ENCODE measurements around the gene JMJD8. TPM values are rescaled to one million over a fixed set of nuclear protein-coding genes. Genes with fewer than 3 reads are reported as not detected.

The JMJD8 gene
- total and polyA plus RNA-seq, 5 donors: 49.7 to 55.7 (median 53.7) TPM

GRCh38 chr16:720990-721764 is 37.0 kb upstream of the JMJD8 start, which contains the start of gene ANTKMT:
TSS of gene ANTKMT (plus strand) at chr16:721146. CDS start at chr16:721275, 129 bp downstream.
- Histone ChIP-seq H3K27ac (ENCODE audit: low read length) (peak within 1 kb of the TSS; percentile 73), H3K27me3 (ENCODE audit: control insufficient read depth, insufficient read depth) (no peaks in the 10 kb centered on the region), H3K4me1 (ENCODE audit: control insufficient read depth, insufficient read depth, low read length) (peaks cover 5% of the 10 kb centered on the region), H3K4me3 (ENCODE audit: low read length) (peak within 1 kb of the TSS; percentile 57), H3K9me3 (ENCODE audit: control insufficient read depth, low read length) (no peaks in the 10 kb centered on the region)
- DNase-seq (peak; percentile 81 to 92 (median 92)), ATAC-seq (peak; percentile 81 to 82)
- 5% methylated on average over 106 of the region's 106 CpGs for WGBS
- intact Hi-C loops (cut with DNase I): no loop called here

DNA sequence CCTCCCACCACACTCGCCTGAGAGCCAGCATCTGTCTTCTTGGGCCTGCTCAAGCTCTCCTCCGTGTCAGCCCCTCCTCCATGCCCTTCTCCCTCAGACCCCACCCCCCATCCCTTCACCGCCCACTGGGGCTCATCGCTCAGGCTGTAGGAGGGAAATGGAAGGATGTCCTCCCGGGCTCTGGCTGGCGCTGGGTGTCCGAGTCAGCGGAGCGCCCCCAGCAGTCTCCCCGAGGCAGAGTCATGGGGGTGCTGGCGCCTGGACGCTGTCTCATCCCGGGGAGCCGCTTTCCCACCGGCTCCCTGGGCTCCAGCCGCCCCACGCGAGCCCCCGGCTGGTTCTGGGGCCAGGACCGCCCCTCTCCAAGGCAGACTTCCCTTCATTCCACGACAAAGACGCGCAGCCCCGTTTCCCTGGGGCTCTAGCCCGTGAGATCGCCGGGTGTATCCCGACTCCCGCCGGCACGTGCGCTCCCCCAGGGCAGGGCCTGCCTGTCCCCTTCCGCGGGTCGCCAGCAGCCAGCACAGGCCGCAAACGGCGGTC is 36.4 kb upstream of the JMJD8 start:
- H3K4me1 ChIP-seq (ENCODE audit: control insufficient read depth, insufficient read depth, low read length): peaks cover 5% of the 10 kb centered on the region
- ATAC-seq (peak; percentile 47 to 61), DNase-seq (peak in 1 of 3 donors; percentile 53)

GRCh38 chr16:719815-720446 is 35.8 kb upstream of the JMJD8 start:
- 11% methylated on average over 16 of the region's 16 CpGs for WGBS
- Histone ChIP-seq H3K9me3 (ENCODE audit: control insufficient read depth, low read length) (no peaks in the 10 kb centered on the region), H3K27ac (ENCODE audit: low read length) (peak overlapping the region; percentile 68), H3K4me1 (ENCODE audit: control insufficient read depth, insufficient read depth, low read length) (peaks cover 5% of the 10 kb centered on the region), H3K4me3 (ENCODE audit: low read length) (peak overlapping the region; percentile 57), H3K27me3 (ENCODE audit: control insufficient read depth, insufficient read depth) (no peaks in the 10 kb centered on the region)
- DNase-seq (no peak), ATAC-seq (no peak)
- intact Hi-C loops (cut with DNase I): loop anchor here in 2 of 4 donors (10.0 kb wide), 2 partner anchors 65 to 335 kb away; partner anchors contain the start of genes CHTF18 (in 1 of the 2) and RPUSD1 (in 1 of the 2)

More for the DNA sequence above, 36.4 kb upstream of the JMJD8 start:
- intact Hi-C loops (cut with DNase I): no loop called here
- Histone ChIP-seq H3K9me3 (ENCODE audit: control insufficient read depth, low read length) (no peaks in the 10 kb centered on the region), H3K4me3 (ENCODE audit: low read length) (peak overlapping the region; percentile 57), H3K27me3 (ENCODE audit: control insufficient read depth, insufficient read depth) (no peaks in the 10 kb centered on the region), H3K27ac (ENCODE audit: low read length) (peak overlapping the region; percentile 68)
- under 1% methylated on average over 38 of the region's 38 CpGs for WGBS

DNA sequence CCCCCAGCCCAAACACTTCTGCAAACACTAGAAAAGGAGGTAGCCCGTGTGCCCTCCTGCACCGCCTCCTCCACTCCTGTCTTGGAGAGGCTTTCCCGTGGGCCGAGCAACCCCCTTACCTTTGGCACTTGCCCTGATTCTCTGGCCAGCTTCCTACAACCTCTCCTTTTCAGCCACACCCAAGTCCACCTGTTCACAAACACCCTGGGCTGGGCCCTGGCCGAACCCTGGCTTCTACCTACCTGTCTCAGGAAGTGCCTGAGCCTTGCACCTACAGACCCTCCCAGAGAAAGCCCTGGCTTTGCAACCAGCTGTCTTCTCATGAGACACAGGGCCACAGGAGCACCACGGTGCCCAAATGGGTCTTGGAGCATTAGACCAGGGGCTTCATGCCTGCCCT is 34.8 kb upstream of the JMJD8 start:
- Histone ChIP-seq H3K9me3 (ENCODE audit: control insufficient read depth, low read length) (no peaks in the 10 kb centered on the region), H3K27me3 (ENCODE audit: control insufficient read depth, insufficient read depth) (no peaks in the 10 kb centered on the region), H3K4me3 (ENCODE audit: low read length) (no peak overlapping the region), H3K4me1 (ENCODE audit: control insufficient read depth, insufficient read depth, low read length) (peaks cover 5% of the 10 kb centered on the region), H3K27ac (ENCODE audit: low read length) (no peak overlapping the region)
- WGBS: 82% methylated on average over 6 of the region's 6 CpGs
- intact Hi-C loops (cut with DNase I): loop anchor here in 2 of 4 donors (10.0 kb wide), 2 partner anchors 66 to 336 kb away; partner anchors contain the start of genes CHTF18 (in 1 of the 2) and RPUSD1 (in 1 of the 2)
- no peak for DNase-seq
- ATAC-seq: no peak

- DNase-seq (no peak), ATAC-seq (no peak)
- Histone ChIP-seq H3K4me3 (ENCODE audit: low read length) (no peak overlapping the region), H3K27me3 (ENCODE audit: control insufficient read depth, insufficient read depth) (no peaks in the 10 kb centered on the region), H3K9me3 (ENCODE audit: control insufficient read depth, low read length) (no peaks in the 10 kb centered on the region), H3K27ac (ENCODE audit: low read length) (no peak overlapping the region), H3K4me1 (ENCODE audit: control insufficient read depth, insufficient read depth, low read length) (peaks cover 5% of the 10 kb centered on the region)
- WGBS: 91% methylated on average over 9 of the region's 9 CpGs
- intact Hi-C loops (cut with DNase I): loop anchor here in 2 of 4 donors (10.0 kb wide), 2 partner anchors 66 to 336 kb away; partner anchors contain the start of genes CHTF18 (in 1 of the 2) and RPUSD1 (in 1 of the 2)
Observed at GRCh38 chr16:718389-718788, 34.3 kb upstream of the JMJD8 start.

DNA sequence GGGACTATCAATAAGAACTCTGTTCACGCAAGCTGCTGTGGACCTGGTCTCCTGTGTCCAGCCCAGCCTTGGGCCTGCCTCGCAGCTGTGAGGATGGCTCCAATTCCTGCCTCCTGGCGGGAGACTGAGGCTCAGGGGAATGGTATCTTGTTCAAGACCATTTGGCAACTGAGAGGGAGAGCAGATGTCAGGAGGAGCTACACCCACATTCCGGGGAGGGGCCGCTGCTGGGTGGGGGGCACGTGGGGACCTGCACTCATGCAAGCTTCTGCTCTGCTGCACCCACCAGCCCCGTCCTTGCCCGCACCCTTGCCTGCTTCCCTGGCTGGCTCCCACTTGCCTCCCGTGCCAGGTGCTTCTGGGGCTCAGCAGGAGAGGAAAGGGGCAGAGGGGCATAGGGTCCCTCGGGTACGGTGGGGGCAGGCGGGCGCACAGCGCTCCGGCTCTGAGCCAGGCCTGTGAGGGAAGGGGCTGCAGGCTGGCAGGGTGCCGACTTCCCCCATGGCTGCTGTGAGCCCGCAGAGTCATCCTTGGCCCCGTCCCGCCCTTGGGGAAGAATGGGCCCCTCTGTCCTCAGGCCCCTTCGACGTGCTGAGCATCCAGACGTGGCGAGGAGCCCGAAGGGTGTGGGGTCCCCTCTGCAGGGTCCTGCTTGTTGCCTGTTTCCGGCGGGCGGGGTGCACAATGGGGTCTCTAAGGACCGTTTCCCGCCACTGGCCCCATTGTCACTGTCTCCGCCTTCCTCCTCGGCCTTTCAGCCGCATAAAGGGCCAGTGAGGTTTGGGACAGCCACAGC is 33.5 kb upstream of the JMJD8 start:
- DNase-seq: no peak
- 81% methylated on average over 32 of the region's 32 CpGs for WGBS
- Histone ChIP-seq H3K9me3 (ENCODE audit: control insufficient read depth, low read length) (no peaks in the 10 kb centered on the region), H3K4me3 (ENCODE audit: low read length) (no peak overlapping the region), H3K4me1 (ENCODE audit: control insufficient read depth, insufficient read depth, low read length) (peaks cover 5% of the 10 kb centered on the region), H3K27me3 (ENCODE audit: control insufficient read depth, insufficient read depth) (no peaks in the 10 kb centered on the region), H3K27ac (ENCODE audit: low read length) (no peak overlapping the region)
- intact Hi-C loops (cut with DNase I): loop anchor here in 2 of 4 donors (10.0 kb wide), 2 partner anchors 67 to 337 kb away; partner anchors contain the start of genes CHTF18 (in 1 of the 2) and RPUSD1 (in 1 of the 2)
- ATAC-seq: no peak

DNA sequence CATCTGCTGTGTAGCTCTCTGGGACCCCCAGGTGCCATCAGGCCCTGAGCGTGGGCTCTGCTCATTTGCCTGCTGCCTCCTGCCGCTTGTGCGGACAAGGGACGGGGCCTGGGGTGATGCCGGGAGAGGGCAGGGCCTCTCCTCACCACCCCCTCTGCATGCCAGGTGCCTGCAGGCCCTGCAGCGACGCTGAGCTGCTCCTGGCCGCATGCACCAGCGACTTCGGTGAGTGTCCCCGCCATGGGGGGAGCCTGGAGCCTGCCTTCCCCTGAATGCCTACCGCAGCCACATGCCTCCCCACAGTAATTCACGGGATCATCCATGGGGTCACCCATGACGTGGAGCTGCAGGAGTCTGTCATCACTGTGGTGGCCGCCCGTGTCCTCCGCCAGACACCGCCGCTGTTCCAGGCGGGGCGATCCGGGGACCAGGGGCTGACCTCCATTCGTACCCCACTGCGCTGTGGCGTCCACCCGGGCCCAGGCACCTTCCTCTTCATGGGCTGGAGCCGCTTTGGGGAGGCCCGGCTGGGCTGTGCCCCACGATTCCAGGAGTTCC is 32.7 kb upstream of the JMJD8 start:
- intact Hi-C loops (cut with DNase I): loop anchor here in 2 of 4 donors (10.0 kb wide), 2 partner anchors 68 to 338 kb away; partner anchors contain the start of genes CHTF18 (in 1 of the 2) and RPUSD1 (in 1 of the 2)
- Histone ChIP-seq H3K9me3 (ENCODE audit: control insufficient read depth, low read length) (no peaks in the 10 kb centered on the region), H3K27me3 (ENCODE audit: control insufficient read depth, insufficient read depth) (no peaks in the 10 kb centered on the region), H3K4me3 (ENCODE audit: low read length) (no peak overlapping the region), H3K4me1 (ENCODE audit: control insufficient read depth, insufficient read depth, low read length) (peaks cover 3% of the 10 kb centered on the region), H3K27ac (ENCODE audit: low read length) (no peak overlapping the region)
- no peak for DNase-seq
- WGBS: 87% methylated on average over 29 of the region's 29 CpGs
- ATAC-seq: no peak

DNA sequence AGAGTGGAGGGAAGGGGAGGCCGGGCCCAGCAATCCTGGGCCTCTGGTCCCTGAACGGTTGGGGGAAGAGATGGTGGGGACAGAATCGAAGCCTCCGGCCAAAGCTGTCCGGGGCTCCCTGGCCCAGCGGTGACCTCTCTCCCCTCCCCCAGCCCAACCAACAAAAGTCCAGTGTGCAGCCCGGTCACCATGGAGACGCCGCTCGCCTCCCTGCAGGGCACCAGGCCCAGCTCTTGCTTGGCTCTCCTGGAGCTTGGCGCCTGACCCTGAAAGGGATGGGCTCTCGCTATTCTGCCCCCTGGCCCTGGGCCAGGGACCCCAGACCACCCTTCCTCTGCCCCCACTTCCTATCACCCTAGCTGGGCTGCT is 32.0 kb upstream of the JMJD8 start:
- no peak overlapping the region for H3K27ac ChIP-seq (ENCODE audit: low read length)
- H3K4me3 ChIP-seq (ENCODE audit: low read length): peak overlapping the region; percentile 91
- 26% methylated on average over 12 of the region's 12 CpGs for WGBS
- ATAC-seq: no peak
- H3K4me1 ChIP-seq (ENCODE audit: control insufficient read depth, insufficient read depth, low read length): peaks cover 3% of the 10 kb centered on the region
- DNase-seq: peak; percentile 53 to 82 (median 78)
- H3K27me3 ChIP-seq (ENCODE audit: control insufficient read depth, insufficient read depth): no peaks in the 10 kb centered on the region
- intact Hi-C loops (cut with DNase I): loop anchor here in 2 of 4 donors (10.0 kb wide), 2 partner anchors 69 to 339 kb away; partner anchors contain the start of genes CHTF18 (in 1 of the 2) and RPUSD1 (in 1 of the 2)
- H3K9me3 ChIP-seq (ENCODE audit: control insufficient read depth, low read length): no peaks in the 10 kb centered on the region

GRCh38 chr16:715477-716199 is 31.5 kb upstream of the JMJD8 start:
- Histone ChIP-seq H3K4me1 (ENCODE audit: control insufficient read depth, insufficient read depth, low read length) (peaks cover 3% of the 10 kb centered on the region), H3K9me3 (ENCODE audit: control insufficient read depth, low read length) (no peaks in the 10 kb centered on the region)
- WGBS: 2% methylated on average over 74 of the region's 74 CpGs

More at GRCh38 chr16:715477-716199, 31.5 kb upstream of the JMJD8 start:
- intact Hi-C loops (cut with DNase I): loop anchor here in 2 of 4 donors (10.0 kb wide), 2 partner anchors 69 to 339 kb away; partner anchors contain the start of genes CHTF18 (in 1 of the 2) and RPUSD1 (in 1 of the 2)
- Histone ChIP-seq H3K27ac (ENCODE audit: low read length) (no peak overlapping the region), H3K4me3 (ENCODE audit: low read length) (peak overlapping the region; percentile 91), H3K27me3 (ENCODE audit: control insufficient read depth, insufficient read depth) (no peaks in the 10 kb centered on the region)
- DNase-seq (peak in 1 of 3 donors; percentile 74), ATAC-seq (no peak)
